ENCODE data around the gene POFUT1.

DNA sequence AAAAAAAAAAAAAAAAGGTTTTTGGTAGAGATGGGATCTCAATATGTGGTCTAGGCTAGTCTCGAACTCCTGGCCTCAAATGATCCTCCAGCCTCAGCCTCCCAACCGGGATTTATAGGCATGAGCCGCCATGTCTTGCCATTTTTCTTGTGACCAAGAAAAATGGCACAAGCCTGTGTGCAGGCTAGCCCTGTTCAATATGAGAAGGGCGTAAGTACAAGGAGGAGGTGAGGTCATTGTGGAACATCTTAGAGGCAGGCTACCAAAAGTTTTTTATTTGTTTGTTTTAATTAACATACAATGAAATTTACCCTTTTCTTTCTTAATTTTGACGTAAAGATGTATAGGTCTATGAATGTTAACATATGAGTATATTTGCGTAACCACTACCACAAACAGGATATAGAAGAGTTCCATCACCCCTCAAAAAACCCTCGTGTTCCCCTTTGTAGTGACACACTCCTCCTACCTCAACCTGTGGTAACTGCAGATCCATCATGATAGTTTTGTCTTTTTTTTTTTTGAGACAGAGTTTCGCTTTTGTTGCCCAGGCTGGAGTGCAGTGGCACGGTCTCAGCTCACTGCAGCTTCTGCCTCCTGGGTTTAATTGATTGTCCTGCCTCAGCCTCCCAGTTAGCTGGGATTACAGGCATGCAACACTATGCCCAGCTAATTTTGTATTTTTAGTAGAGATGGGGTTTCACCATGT, 41.5 kb downstream of the POFUT1 start:
- TF ChIP-seq, protein P1, sequence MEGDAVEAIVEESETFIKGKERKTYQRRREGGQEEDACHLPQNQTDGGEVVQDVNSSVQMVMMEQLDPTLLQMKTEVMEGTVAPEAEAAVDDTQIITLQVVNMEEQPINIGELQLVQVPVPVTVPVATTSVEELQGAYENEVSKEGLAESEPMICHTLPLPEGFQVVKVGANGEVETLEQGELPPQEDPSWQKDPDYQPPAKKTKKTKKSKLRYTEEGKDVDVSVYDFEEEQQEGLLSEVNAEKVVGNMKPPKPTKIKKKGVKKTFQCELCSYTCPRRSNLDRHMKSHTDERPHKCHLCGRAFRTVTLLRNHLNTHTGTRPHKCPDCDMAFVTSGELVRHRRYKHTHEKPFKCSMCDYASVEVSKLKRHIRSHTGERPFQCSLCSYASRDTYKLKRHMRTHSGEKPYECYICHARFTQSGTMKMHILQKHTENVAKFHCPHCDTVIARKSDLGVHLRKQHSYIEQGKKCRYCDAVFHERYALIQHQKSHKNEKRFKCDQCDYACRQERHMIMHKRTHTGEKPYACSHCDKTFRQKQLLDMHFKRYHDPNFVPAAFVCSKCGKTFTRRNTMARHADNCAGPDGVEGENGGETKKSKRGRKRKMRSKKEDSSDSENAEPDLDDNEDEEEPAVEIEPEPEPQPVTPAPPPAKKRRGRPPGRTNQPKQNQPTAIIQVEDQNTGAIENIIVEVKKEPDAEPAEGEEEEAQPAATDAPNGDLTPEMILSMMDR (IDR thresholded peaks at IDR 0.05) = no peak
- TF ChIP-seq POLR2A (IDR thresholded peaks at IDR 0.05) = no peak

Measured in esophagus squamous epithelium (tissue), 4 donors.